ENCODE data around the gene MYEF2. TPM values are rescaled to one million over a fixed set of nuclear protein-coding genes. Genes with fewer than 3 reads are reported as not detected.

Gene MYEF2
- total RNA-seq, 1 experiment from 2014 or later: 18.8 TPM

- ChIA-PET CTCF (no interaction called here), POLR2A (ENCODE audit: unreplicated experiment) (no interaction called here)
- no peak for DNase-seq
- Histone ChIP-seq H3K4me2 (ENCODE audit: low read length) (no peak overlapping the region), H3K9ac (ENCODE audit: low read length) (no peak overlapping the region), H4K20me1 (ENCODE audit: low read length) (no peaks in the 10 kb centered on the region), H3K9me2 (replicated peaks; ENCODE audit: low read length) (no peaks in the 10 kb centered on the region), H3K9me3 (ENCODE audit: low read length) (no peaks in the 10 kb centered on the region), H3K27me3 (ENCODE audit: low read length) (peaks cover 48% of the 10 kb centered on the region), H3K27ac (ENCODE audit: low read length) (no peak overlapping the region), H3F3A (ENCODE audit: low read length, unreplicated experiment) (no peaks in the 10 kb centered on the region), H2AFZ (ENCODE audit: low read length) (no peak overlapping the region), H3K4me1 (ENCODE audit: insufficient read depth, low read length) (no peaks in the 10 kb centered on the region), H3K4me3 (ENCODE audit: low read length) (no peak overlapping the region), H3K79me2 (ENCODE audit: low read length) (no peaks in the 10 kb centered on the region), H3K36me3 (ENCODE audit: low read depth, low read length) (no peaks in the 10 kb centered on the region)
- BruUV-seq (replicated peaks): no TSS peak
- TF ChIP-seq EZH2 (IDR thresholded peaks at IDR 0.05; ENCODE audit: low read length, unreplicated experiment): no peak
- ATAC-seq: no peak
- intact Hi-C loops (cut with micrococcal nuclease): no loop called here
These were observed 76.6 kb downstream of the MYEF2 start for GRCh38 chr15:48101376-48101961.

DNA sequence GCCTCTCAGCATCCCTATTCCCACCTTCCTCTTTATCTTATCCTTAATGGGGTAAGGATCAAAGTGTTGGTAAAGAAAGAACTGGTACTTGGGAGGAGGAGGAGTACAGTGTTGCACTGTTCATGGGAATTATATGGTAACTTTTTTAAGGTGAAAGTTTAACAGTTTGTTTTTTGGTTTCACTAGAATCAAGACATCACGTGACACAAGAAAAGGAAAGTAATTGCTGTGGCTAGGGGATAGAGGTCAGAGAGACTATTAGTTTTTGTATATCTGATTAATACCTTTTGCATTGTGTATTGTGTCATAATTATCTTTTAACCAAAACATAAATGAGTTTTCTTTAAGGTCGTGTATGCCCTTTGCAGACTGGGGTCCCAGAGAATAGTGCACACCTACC, 80.8 kb downstream of the MYEF2 start:
- no peaks in the 10 kb centered on the region for H3K36me3 ChIP-seq (ENCODE audit: low read depth, low read length)
- DNase-seq: no peak
- no peaks in the 10 kb centered on the region for H3K79me2 ChIP-seq (ENCODE audit: low read length)
- H4K20me1 ChIP-seq (ENCODE audit: low read length): no peaks in the 10 kb centered on the region
- BruUV-seq (replicated peaks): no TSS peak
- no peak overlapping the region for H3K4me2 ChIP-seq (ENCODE audit: low read length)
- H3K4me3 ChIP-seq (ENCODE audit: low read length): no peak overlapping the region
- intact Hi-C loops (cut with micrococcal nuclease): no loop called here
- H3K9me2 ChIP-seq (replicated peaks; ENCODE audit: low read length): no peaks in the 10 kb centered on the region
- TF ChIP-seq EZH2 (IDR thresholded peaks at IDR 0.05; ENCODE audit: low read length, unreplicated experiment): no peak
- TF ChIP-seq, protein P1, sequence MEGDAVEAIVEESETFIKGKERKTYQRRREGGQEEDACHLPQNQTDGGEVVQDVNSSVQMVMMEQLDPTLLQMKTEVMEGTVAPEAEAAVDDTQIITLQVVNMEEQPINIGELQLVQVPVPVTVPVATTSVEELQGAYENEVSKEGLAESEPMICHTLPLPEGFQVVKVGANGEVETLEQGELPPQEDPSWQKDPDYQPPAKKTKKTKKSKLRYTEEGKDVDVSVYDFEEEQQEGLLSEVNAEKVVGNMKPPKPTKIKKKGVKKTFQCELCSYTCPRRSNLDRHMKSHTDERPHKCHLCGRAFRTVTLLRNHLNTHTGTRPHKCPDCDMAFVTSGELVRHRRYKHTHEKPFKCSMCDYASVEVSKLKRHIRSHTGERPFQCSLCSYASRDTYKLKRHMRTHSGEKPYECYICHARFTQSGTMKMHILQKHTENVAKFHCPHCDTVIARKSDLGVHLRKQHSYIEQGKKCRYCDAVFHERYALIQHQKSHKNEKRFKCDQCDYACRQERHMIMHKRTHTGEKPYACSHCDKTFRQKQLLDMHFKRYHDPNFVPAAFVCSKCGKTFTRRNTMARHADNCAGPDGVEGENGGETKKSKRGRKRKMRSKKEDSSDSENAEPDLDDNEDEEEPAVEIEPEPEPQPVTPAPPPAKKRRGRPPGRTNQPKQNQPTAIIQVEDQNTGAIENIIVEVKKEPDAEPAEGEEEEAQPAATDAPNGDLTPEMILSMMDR (conservative IDR thresholded peaks at IDR 0.05; ENCODE audit: low read depth, low read length): no peak
- POLR2A ChIA-PET (ENCODE audit: unreplicated experiment): no interaction called here
- no peak overlapping the region for H2AFZ ChIP-seq (ENCODE audit: low read length)
- H3K27ac ChIP-seq (ENCODE audit: low read length): no peak overlapping the region
- ATAC-seq: no peak
- no peak overlapping the region for H3K9ac ChIP-seq (ENCODE audit: low read length)
- no peaks in the 10 kb centered on the region for H3K4me1 ChIP-seq (ENCODE audit: insufficient read depth, low read length)
- no peaks in the 10 kb centered on the region for H3K9me3 ChIP-seq (ENCODE audit: low read length)
- CTCF ChIA-PET: no interaction called here
- peaks cover 23% of the 10 kb centered on the region for H3K27me3 ChIP-seq (ENCODE audit: low read length)
- H3F3A ChIP-seq (ENCODE audit: low read length, unreplicated experiment): no peaks in the 10 kb centered on the region

GRCh38 chr15:48096813-48097212, 81.3 kb downstream of the MYEF2 start:
- H3K9me2 ChIP-seq (replicated peaks; ENCODE audit: low read length): no peaks in the 10 kb centered on the region
- DNase-seq (peak; percentile 54), ATAC-seq (peak; percentile 40; the same call in 1 of the 2 replicates)
- H3K4me2 ChIP-seq (ENCODE audit: low read length): no peak overlapping the region
- TF ChIP-seq, protein P1 (conservative IDR thresholded peaks at IDR 0.05; ENCODE audit: low read depth, low read length): no peak
- no peak for TF ChIP-seq EZH2 (IDR thresholded peaks at IDR 0.05; ENCODE audit: low read length, unreplicated experiment)
- TF ChIP-seq EZH2phosphoT487 (IDR thresholded peaks at IDR 0.05; ENCODE audit: borderline replicate concordance, low read length): no peak
- no peaks in the 10 kb centered on the region for H3K4me1 ChIP-seq (ENCODE audit: insufficient read depth, low read length)
- ChIA-PET CTCF (no interaction called here), POLR2A (ENCODE audit: unreplicated experiment) (no interaction called here)
- H3K79me2 ChIP-seq (ENCODE audit: low read length): no peaks in the 10 kb centered on the region
- peaks cover 22% of the 10 kb centered on the region for H3K27me3 ChIP-seq (ENCODE audit: low read length)
- no peak overlapping the region for H3K4me3 ChIP-seq (ENCODE audit: low read length)
- no peaks in the 10 kb centered on the region for H4K20me1 ChIP-seq (ENCODE audit: low read length)
- no TSS peak for BruUV-seq (replicated peaks)
- H3K9ac ChIP-seq (ENCODE audit: low read length): no peak overlapping the region
- H3F3A ChIP-seq (ENCODE audit: low read length, unreplicated experiment): no peaks in the 10 kb centered on the region
- no peaks in the 10 kb centered on the region for H3K36me3 ChIP-seq (ENCODE audit: low read depth, low read length)
- intact Hi-C loops (cut with micrococcal nuclease): no loop called here
- H3K9me3 ChIP-seq (ENCODE audit: low read length): no peaks in the 10 kb centered on the region
- no peak overlapping the region for H2AFZ ChIP-seq (ENCODE audit: low read length)
- no peak overlapping the region for H3K27ac ChIP-seq (ENCODE audit: low read length)
